Ishikawa (cell line): ENCODE results near the gene PALLD.

Experiments used
- CEBPB ChIP-seq: IDR thresholded peaks from 2 replicates; pipeline ENCODE4 v1.6.1; 2012
- CREB1 ChIP-seq: IDR thresholded peaks from 2 replicates; pipeline ENCODE4 v1.6.1; 2012; ENCODE audit warnings: low read depth
- EGR1 ChIP-seq: IDR thresholded peaks from 2 replicates; pipeline ENCODE4 v1.6.1; 2012
- EP300 ChIP-seq: IDR thresholded peaks from 2 replicates; pipeline ENCODE4 v1.6.1; 2012; ENCODE audit warnings: borderline replicate concordance
- FOXM1 ChIP-seq: IDR thresholded peaks from 2 replicates; pipeline ENCODE4 v1.6.1; 2012; ENCODE audit warnings: low read depth, borderline replicate concordance
- MAX ChIP-seq: IDR thresholded peaks from 2 replicates; pipeline ENCODE4 v1.6.1; 2012
- NFIC ChIP-seq: IDR thresholded peaks from 2 replicates; pipeline ENCODE4 v1.6.1; 2012
- RAD21 ChIP-seq: IDR thresholded peaks from 2 replicates; pipeline ENCODE4 v1.6.1; 2012; ENCODE audit warnings: low read depth
- REST ChIP-seq: IDR thresholded peaks from 2 replicates; pipeline ENCODE4 v1.6.1; 2012; ENCODE audit warnings: low read depth, mild to moderate bottlenecking
- TAF1 ChIP-seq: IDR thresholded peaks from 2 replicates; pipeline ENCODE4 v1.6.1; 2012; ENCODE audit warnings: low read depth, mild to moderate bottlenecking
- TCF12 ChIP-seq: IDR thresholded peaks from 2 replicates; pipeline ENCODE4 v1.6.1; 2012; ENCODE audit warnings: low read depth
- TEAD4 ChIP-seq: IDR thresholded peaks from 2 replicates; pipeline ENCODE4 v1.6.1; 2012
- USF1 ChIP-seq: IDR thresholded peaks from 2 replicates; pipeline ENCODE4 v1.6.1; 2012
- YY1 ChIP-seq: IDR thresholded peaks from 2 replicates; pipeline ENCODE4 v1.6.1; 2012; ENCODE audit warnings: low read depth
- ZBTB7A ChIP-seq: IDR thresholded peaks from 2 replicates; pipeline ENCODE4 v1.6.1; 2012; ENCODE audit warnings: low read depth

PALLD gene

GRCh38 chr4:168584321-168584771 is 87.5 kb downstream of the PALLD start:
- TF ChIP-seq MAX = no peak
- TF ChIP-seq TEAD4 = 0 out of 2 replicates have a peak, but pooled peaks have one; percentile 25

GRCh38 chr4:168585168-168586091 is 88.6 kb downstream of the PALLD start:
- TF ChIP-seq RAD21 = peak; percentile 96
- TF ChIP-seq YY1 = no peak
- no peak for TF ChIP-seq TCF12

- TF ChIP-seq FOXM1 = no peak
- TF ChIP-seq TCF12 = no peak
- no peak for TF ChIP-seq MAX
- no peak for TF ChIP-seq USF1
Observed at GRCh38 chr4:168586926-168587325, 90.1 kb downstream of the PALLD start.

GRCh38 chr4:168587411-168588125 is 90.7 kb downstream of the PALLD start:
- TF ChIP-seq REST (no peak), FOXM1 (no peak; the same call in 1 of the 2 replicates), CEBPB (no peak; the same call in 1 of the 2 replicates), CREB1 (no peak), YY1 (0 out of 2 replicates have a peak, but pooled peaks have one; percentile 29), USF1 (no peak), RAD21 (peak; percentile 21; the same call in 1 of the 2 replicates), EGR1 (no peak), TEAD4 (no peak; the same call in 1 of the 2 replicates), TCF12 (peak; percentile 65), MAX (peak; percentile 34; the same call in 1 of the 2 replicates), TAF1 (0 out of 2 replicates have a peak, but pooled peaks have one; percentile 23), NFIC (peak; percentile 47), ZBTB7A (no peak), EP300 (peak; percentile 46; the same call in 1 of the 2 replicates)

- no peak for TF ChIP-seq REST
- TF ChIP-seq EP300 = peak; percentile 87
- TF ChIP-seq TEAD4 = peak; percentile 61
- no peak for TF ChIP-seq ZBTB7A
- TF ChIP-seq YY1 = peak; percentile 70
- TF ChIP-seq TAF1 = no peak
- no peak for TF ChIP-seq USF1
- peak; percentile 96 for TF ChIP-seq TCF12
- peak; percentile 94 for TF ChIP-seq NFIC
- TF ChIP-seq RAD21 = peak; percentile 10; the same call in 1 of the 2 replicates
- peak; percentile 80; the same call in 1 of the 2 replicates for TF ChIP-seq FOXM1
- TF ChIP-seq EGR1 = no peak
- no peak for TF ChIP-seq CEBPB
- 0 out of 2 replicates have a peak, but pooled peaks have one; percentile 32 for TF ChIP-seq MAX
- no peak for TF ChIP-seq CREB1
Observed at GRCh38 chr4:168588916-168589531, 92.2 kb downstream of the PALLD start.
